Mesothelial cell of epicardium (in vitro differentiated cells): ENCODE data around the gene NF1. TPM values are rescaled to one million over a fixed set of nuclear protein-coding genes. Genes with fewer than 3 reads are reported as not detected.
"Not testable (repeated sequence)": the region's sequence is repeated elsewhere in the genome, so short reads cannot be mapped to it uniquely, and the experiment has no call there.

ENCODE experiments used
- DNase-seq, 2 experiments: peaks; one replicate each; pipeline ENCODE4 v3.0.0; 2021; ENCODE audit warnings: low spot score in 2 of 2; ENCODE audit not compliant: unreplicated experiment in 2 of 2
- H3K27ac Mint-ChIP-seq: 2 replicates; pipeline ENCODE4 v1.8.0; 2021; ENCODE audit warnings: mixed read lengths
- H3K27me3 Mint-ChIP-seq: 2 replicates; pipeline ENCODE4 v1.8.0; 2021; ENCODE audit warnings: low read depth, mixed read lengths
- H3K36me3 Mint-ChIP-seq: 2 replicates; pipeline ENCODE4 v1.8.0; 2021; ENCODE audit warnings: mixed read lengths
- H3K4me1 Mint-ChIP-seq: 2 replicates; pipeline ENCODE4 v1.8.0; 2021; ENCODE audit warnings: mixed read lengths
- H3K4me3 Mint-ChIP-seq: 2 replicates; pipeline ENCODE4 v1.8.0; 2021; ENCODE audit warnings: mild to moderate bottlenecking, moderate library complexity, mixed read lengths
- H3K9me3 Mint-ChIP-seq: 2 replicates; pipeline ENCODE4 v1.8.0; 2021; ENCODE audit warnings: mixed read lengths
- CTCF ChIP-seq: fragments of 200-600 bp; sonication (generic); IDR thresholded peaks from one replicate; pipeline ENCODE4 v1.5.0; 2021; ENCODE audit warnings: antibody characterized with exemption; ENCODE audit not compliant: unreplicated experiment
- total RNA-seq: library from RNA; stranded (reverse); gene quantifications from 3 replicates; pipeline ENCODE4 v1.2.1, GENCODE V29; 2021

NF1 gene
- total RNA-seq, 1 donor from 2014 or later, result 104 TPM

GRCh38 chr17:31198026-31198425, 103.2 kb downstream of the NF1 start:
- H3K27ac Mint-ChIP-seq, result no peak overlapping the region
- peaks cover 12% of the 10 kb centered on the region for H3K9me3 Mint-ChIP-seq
- peaks cover 26% of the 10 kb centered on the region for H3K36me3 Mint-ChIP-seq
- TF ChIP-seq CTCF, result no peak
- H3K4me1 Mint-ChIP-seq, result peaks cover 5% of the 10 kb centered on the region
- no peak for DNase-seq
- no peak overlapping the region for H3K4me3 Mint-ChIP-seq
- H3K27me3 Mint-ChIP-seq, result no peaks in the 10 kb centered on the region

GRCh38 chr17:31198666-31199065, 103.9 kb downstream of the NF1 start:
- not testable (repeated sequence) for H3K27me3 Mint-ChIP-seq, DNase-seq, H3K4me3 Mint-ChIP-seq, H3K27ac Mint-ChIP-seq, H3K4me1 Mint-ChIP-seq
- Mint-ChIP-seq H3K9me3 (peaks cover 12% of the 10 kb centered on the region), H3K36me3 (peaks cover 22% of the 10 kb centered on the region)

- peaks cover 15% of the 10 kb centered on the region for H3K36me3 Mint-ChIP-seq
- DNase-seq, result no peak
- no peak for TF ChIP-seq CTCF
- H3K27ac Mint-ChIP-seq, result no peak overlapping the region
- H3K27me3 Mint-ChIP-seq, result no peaks in the 10 kb centered on the region
- peaks cover 3% of the 10 kb centered on the region for H3K4me1 Mint-ChIP-seq
- peaks cover 12% of the 10 kb centered on the region for H3K9me3 Mint-ChIP-seq
- H3K4me3 Mint-ChIP-seq, result no peak overlapping the region
These were observed 105.5 kb downstream of the NF1 start for GRCh38 chr17:31200287-31200686.

- no peaks in the 10 kb centered on the region for H3K4me1 Mint-ChIP-seq
- DNase-seq, result no peak
- no peak for TF ChIP-seq CTCF
These were observed 108.2 kb downstream of the NF1 start for GRCh38 chr17:31202968-31203367.

GRCh38 chr17:31211352-31212012, 116.7 kb downstream of the NF1 start:
- Mint-ChIP-seq H3K36me3 (peaks cover 2% of the 10 kb centered on the region), H3K4me1 (no peaks in the 10 kb centered on the region), H3K27ac (no peak overlapping the region), H3K27me3 (no peaks in the 10 kb centered on the region), H3K4me3 (no peak overlapping the region), H3K9me3 (no peaks in the 10 kb centered on the region)
- TF ChIP-seq CTCF, result no peak
- DNase-seq, result no peak

More at GRCh38 chr17:31202968-31203367, 108.2 kb downstream of the NF1 start:
- peaks cover 1% of the 10 kb centered on the region for H3K9me3 Mint-ChIP-seq
- H3K36me3 Mint-ChIP-seq, result peaks cover 5% of the 10 kb centered on the region
- H3K4me3 Mint-ChIP-seq, result no peak overlapping the region
- H3K27me3 Mint-ChIP-seq, result no peaks in the 10 kb centered on the region
- no peak overlapping the region for H3K27ac Mint-ChIP-seq

- peaks cover 12% of the 10 kb centered on the region for H3K36me3 Mint-ChIP-seq
- no peak overlapping the region for H3K4me3 Mint-ChIP-seq
- H3K27me3 Mint-ChIP-seq, result no peaks in the 10 kb centered on the region
- H3K4me1 Mint-ChIP-seq, result no peaks in the 10 kb centered on the region
- no peaks in the 10 kb centered on the region for H3K9me3 Mint-ChIP-seq
- TF ChIP-seq CTCF, result peak; percentile 91
- no peak for DNase-seq
- peak overlapping the region; percentile 54 for H3K27ac Mint-ChIP-seq
These were observed 121.4 kb downstream of the NF1 start for GRCh38 chr17:31216031-31216751.
